NCI-H2227 treated with DMSO at 0.1 percent for 48 hours (cell line): ENCODE measurements around the gene PCDH11X.
"Not testable (repeated sequence)": the region's sequence is repeated elsewhere in the genome, so short reads cannot be mapped to it uniquely, and the experiment has no call there.

Experiments
- DNase-seq: peaks from one replicate; lab custom pipeline; 2025; lab: John Stamatoyannopoulos, UW

Gene PCDH11X

GRCh38 chrX:91779135-91779534 lies at the start of gene PCDH11X:
Gene PCDH11X, plus strand, starts transcription at chrX:91779375. Its CDS starts 56,130 bp downstream, at chrX:91835505.
- not testable (repeated sequence) for DNase-seq

GRCh38 chrX:91747446-91747845 lies 31.7 kb upstream of the PCDH11X start:
- not testable (repeated sequence) for DNase-seq

- DNase-seq, result not testable (repeated sequence)
Observed at GRCh38 chrX:91753022-91753421, 26.2 kb upstream of the PCDH11X start.

GRCh38 chrX:91770619-91771488 lies 8.3 kb upstream of the PCDH11X start:
- not testable (repeated sequence) for DNase-seq

- not testable (repeated sequence) for DNase-seq
Observed at GRCh38 chrX:91773943-91774342, 5.2 kb upstream of the PCDH11X start.

GRCh38 chrX:91780008-91780407 lies 833 bp downstream of the PCDH11X start:
- not testable (repeated sequence) for DNase-seq

GRCh38 chrX:91780698-91781097 lies 1.5 kb downstream of the PCDH11X start:
- DNase-seq, result not testable (repeated sequence)

GRCh38 chrX:91781553-91782298 lies 2.6 kb downstream of the PCDH11X start:
- not testable (repeated sequence) for DNase-seq

- not testable (repeated sequence) for DNase-seq
Observed at GRCh38 chrX:91782825-91783224, 3.6 kb downstream of the PCDH11X start.

- not testable (repeated sequence) for DNase-seq
Observed at GRCh38 chrX:91817537-91817936, 38.4 kb downstream of the PCDH11X start.

- not testable (repeated sequence) for DNase-seq
Observed at GRCh38 chrX:91825321-91825720, 46.1 kb downstream of the PCDH11X start.
